ENCODE measurements around the gene ZDHHC3. TPM values are rescaled to one million over a fixed set of nuclear protein-coding genes. Genes with fewer than 3 reads are reported as not detected.

Gene ZDHHC3
- total and polyA plus RNA-seq, 4 donors: 15.4 to 43.0 (median 24.4) TPM

DNA sequence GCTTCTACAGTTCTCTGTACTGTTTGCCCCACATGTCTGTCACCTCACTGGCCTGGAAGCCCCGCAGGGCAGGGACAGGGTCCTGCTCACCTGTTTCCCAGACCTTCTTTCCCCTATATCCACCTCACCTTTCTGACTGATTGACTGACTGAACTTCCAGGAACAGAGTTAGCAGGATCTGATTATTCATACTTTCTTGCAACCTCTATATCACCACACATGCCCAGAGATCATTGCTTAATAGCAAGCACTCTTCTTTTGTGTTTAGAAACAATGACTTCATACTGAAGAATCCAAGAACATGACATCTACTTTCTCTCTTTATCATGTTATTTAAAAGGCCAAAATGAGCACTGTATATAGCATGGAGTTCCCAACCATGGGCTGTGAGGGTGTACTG lies 32.1 kb upstream of the ZDHHC3 start:
- whole genome bisulfite sequencing: 100% methylated on average over 1 of the region's 1 CpG
- H3K36me3 ChIP-seq (ENCODE audit: control insufficient read depth in 4 of 4, insufficient read depth in 3 of 4, low read depth in 1 of 4, low read length in 3 of 4): peaks cover 8 to 45% (median 20%) of the 10 kb centered on the region in 4 donors
- no peak overlapping the region for H3K4me3 ChIP-seq (ENCODE audit: low read depth in 1 of 3, low read length in 3 of 3)
- H3K9ac ChIP-seq (ENCODE audit: low read depth in 1 of 2, low read length in 2 of 2): no peak overlapping the region
- TF ChIP-seq RAD21 (IDR thresholded peaks at IDR 0.05) (no peak), SP1 (IDR thresholded peaks at IDR 0.05) (no peak), HNF4A (conservative IDR thresholded peaks at IDR 0.05) (no peak), FOXA2 (IDR thresholded peaks at IDR 0.05) (no peak), NR2F2 (IDR thresholded peaks at IDR 0.05) (no peak), HNF4G (IDR thresholded peaks at IDR 0.05) (no peak), JUND (IDR thresholded peaks at IDR 0.05) (no peak), GABPA (IDR thresholded peaks at IDR 0.05 in 1 of 2, conservative IDR thresholded peaks at IDR 0.05 in 1 of 2) (no peak), YY1 (IDR thresholded peaks at IDR 0.05) (no peak), RXRA (IDR thresholded peaks at IDR 0.05) (no peak), TAF1 (conservative IDR thresholded peaks at IDR 0.05) (no peak), FOXA1 (IDR thresholded peaks at IDR 0.05) (no peak)
- TF ChIP-seq, protein P1, sequence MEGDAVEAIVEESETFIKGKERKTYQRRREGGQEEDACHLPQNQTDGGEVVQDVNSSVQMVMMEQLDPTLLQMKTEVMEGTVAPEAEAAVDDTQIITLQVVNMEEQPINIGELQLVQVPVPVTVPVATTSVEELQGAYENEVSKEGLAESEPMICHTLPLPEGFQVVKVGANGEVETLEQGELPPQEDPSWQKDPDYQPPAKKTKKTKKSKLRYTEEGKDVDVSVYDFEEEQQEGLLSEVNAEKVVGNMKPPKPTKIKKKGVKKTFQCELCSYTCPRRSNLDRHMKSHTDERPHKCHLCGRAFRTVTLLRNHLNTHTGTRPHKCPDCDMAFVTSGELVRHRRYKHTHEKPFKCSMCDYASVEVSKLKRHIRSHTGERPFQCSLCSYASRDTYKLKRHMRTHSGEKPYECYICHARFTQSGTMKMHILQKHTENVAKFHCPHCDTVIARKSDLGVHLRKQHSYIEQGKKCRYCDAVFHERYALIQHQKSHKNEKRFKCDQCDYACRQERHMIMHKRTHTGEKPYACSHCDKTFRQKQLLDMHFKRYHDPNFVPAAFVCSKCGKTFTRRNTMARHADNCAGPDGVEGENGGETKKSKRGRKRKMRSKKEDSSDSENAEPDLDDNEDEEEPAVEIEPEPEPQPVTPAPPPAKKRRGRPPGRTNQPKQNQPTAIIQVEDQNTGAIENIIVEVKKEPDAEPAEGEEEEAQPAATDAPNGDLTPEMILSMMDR (IDR thresholded peaks at IDR 0.05; ENCODE audit: low read depth, low read length, missing input control): no peak
- TF ChIP-seq, protein P2, sequence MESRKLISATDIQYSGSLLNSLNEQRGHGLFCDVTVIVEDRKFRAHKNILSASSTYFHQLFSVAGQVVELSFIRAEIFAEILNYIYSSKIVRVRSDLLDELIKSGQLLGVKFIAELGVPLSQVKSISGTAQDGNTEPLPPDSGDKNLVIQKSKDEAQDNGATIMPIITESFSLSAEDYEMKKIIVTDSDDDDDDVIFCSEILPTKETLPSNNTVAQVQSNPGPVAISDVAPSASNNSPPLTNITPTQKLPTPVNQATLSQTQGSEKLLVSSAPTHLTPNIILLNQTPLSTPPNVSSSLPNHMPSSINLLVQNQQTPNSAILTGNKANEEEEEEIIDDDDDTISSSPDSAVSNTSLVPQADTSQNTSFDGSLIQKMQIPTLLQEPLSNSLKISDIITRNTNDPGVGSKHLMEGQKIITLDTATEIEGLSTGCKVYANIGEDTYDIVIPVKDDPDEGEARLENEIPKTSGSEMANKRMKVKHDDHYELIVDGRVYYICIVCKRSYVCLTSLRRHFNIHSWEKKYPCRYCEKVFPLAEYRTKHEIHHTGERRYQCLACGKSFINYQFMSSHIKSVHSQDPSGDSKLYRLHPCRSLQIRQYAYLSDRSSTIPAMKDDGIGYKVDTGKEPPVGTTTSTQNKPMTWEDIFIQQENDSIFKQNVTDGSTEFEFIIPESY (IDR thresholded peaks at IDR 0.05): no peak
- TF ChIP-seq, protein P3, sequence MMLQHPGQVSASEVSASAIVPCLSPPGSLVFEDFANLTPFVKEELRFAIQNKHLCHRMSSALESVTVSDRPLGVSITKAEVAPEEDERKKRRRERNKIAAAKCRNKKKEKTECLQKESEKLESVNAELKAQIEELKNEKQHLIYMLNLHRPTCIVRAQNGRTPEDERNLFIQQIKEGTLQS (IDR thresholded peaks at IDR 0.05): no peak
- TF ChIP-seq, protein P4, sequence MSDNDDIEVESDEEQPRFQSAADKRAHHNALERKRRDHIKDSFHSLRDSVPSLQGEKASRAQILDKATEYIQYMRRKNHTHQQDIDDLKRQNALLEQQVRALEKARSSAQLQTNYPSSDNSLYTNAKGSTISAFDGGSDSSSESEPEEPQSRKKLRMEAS (IDR thresholded peaks at IDR 0.05): no peak
- TF ChIP-seq, protein P5, sequence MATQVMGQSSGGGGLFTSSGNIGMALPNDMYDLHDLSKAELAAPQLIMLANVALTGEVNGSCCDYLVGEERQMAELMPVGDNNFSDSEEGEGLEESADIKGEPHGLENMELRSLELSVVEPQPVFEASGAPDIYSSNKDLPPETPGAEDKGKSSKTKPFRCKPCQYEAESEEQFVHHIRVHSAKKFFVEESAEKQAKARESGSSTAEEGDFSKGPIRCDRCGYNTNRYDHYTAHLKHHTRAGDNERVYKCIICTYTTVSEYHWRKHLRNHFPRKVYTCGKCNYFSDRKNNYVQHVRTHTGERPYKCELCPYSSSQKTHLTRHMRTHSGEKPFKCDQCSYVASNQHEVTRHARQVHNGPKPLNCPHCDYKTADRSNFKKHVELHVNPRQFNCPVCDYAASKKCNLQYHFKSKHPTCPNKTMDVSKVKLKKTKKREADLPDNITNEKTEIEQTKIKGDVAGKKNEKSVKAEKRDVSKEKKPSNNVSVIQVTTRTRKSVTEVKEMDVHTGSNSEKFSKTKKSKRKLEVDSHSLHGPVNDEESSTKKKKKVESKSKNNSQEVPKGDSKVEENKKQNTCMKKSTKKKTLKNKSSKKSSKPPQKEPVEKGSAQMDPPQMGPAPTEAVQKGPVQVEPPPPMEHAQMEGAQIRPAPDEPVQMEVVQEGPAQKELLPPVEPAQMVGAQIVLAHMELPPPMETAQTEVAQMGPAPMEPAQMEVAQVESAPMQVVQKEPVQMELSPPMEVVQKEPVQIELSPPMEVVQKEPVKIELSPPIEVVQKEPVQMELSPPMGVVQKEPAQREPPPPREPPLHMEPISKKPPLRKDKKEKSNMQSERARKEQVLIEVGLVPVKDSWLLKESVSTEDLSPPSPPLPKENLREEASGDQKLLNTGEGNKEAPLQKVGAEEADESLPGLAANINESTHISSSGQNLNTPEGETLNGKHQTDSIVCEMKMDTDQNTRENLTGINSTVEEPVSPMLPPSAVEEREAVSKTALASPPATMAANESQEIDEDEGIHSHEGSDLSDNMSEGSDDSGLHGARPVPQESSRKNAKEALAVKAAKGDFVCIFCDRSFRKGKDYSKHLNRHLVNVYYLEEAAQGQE (IDR thresholded peaks at IDR 0.05): no peak
- no peak overlapping the region for H3K27ac ChIP-seq (ENCODE audit: low read depth in 1 of 2, low read length in 2 of 2)
- H3K4me1 ChIP-seq (ENCODE audit: control insufficient read depth in 4 of 4, insufficient read depth in 4 of 4, low read length in 3 of 4): peaks cover 0 to 5% (median 1%) of the 10 kb centered on the region in 4 donors
- H3K9me3 ChIP-seq (ENCODE audit: control insufficient read depth in 4 of 4, low read length in 3 of 4): no peaks in the 10 kb centered on the region
- DNase-seq (ENCODE audit: low spot score): no peak
- no peaks in the 10 kb centered on the region for H3K27me3 ChIP-seq (ENCODE audit: control insufficient read depth in 4 of 4, insufficient read depth in 4 of 4, low read length in 3 of 4)

All from liver (tissue), 9 donors.